Measurements from ENCODE around the gene MS4A3. TPM values are rescaled to one million over a fixed set of nuclear protein-coding genes. Genes with fewer than 3 reads are reported as not detected.
"Not testable (repeated sequence)": the region's sequence is repeated elsewhere in the genome, so short reads cannot be mapped to it uniquely, and the experiment has no call there.

Gene MS4A3
- total RNA-seq (ENCODE audit: insufficient read depth, low replicate concordance) = 7.2 TPM

- no peak for DNase-seq (ENCODE audit: low spot score)
Observed at GRCh38 chr11:60056349-60056969, at the start of gene MS4A3. TSS of gene MS4A3 (plus strand) at chr11:60056665. CDS start at chr11:60061161, 4,496 bp downstream.

DNA sequence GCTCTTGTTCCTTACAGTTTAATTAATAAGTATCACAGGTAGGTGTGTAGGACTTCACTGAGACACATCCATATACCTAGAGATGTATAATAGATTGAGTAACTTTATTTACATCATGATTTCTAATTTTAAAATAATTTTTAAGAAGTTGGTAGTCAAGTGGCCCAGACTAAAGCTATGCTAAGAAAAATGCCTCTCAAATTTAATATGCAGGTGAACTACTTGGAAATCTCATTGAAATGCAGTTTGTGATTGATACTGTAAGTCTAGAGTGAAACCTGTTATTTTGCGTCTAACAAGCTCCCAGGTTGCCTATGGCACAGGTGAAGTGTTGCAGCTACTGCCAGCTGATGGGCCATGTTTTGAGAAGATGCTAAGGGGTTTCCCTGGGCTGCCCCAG, 39.6 kb upstream of the MS4A3 start, which contains the start of gene OOSP4B:
OOSP4B (plus strand) TSS at position 301 of the 400 bp plus-strand sequence.
- no peak for DNase-seq (ENCODE audit: low spot score)

GRCh38 chr11:60018058-60018457, 38.4 kb upstream of the MS4A3 start:
- no peak for DNase-seq (ENCODE audit: low spot score)

DNA sequence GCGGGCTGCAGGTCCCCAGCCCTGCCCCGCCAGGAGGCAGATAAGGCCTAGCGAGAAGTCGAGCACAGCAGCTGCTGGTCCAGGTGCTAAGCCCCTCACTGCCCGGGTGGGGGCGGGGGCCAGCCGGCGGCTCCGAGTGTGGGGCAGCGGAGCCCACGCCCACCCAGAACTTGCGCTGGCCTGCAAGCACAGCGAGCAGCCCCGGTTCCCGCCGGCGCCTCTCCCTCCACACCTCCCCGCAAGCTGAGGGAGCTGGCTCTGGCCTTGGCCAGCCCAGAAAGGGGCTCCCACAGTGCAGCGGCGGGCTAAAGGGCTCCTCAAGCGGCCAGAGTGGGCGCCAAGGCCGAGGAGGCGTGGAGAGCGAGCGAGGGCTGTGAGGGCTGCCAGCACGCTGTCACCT, 36.1 kb upstream of the MS4A3 start:
- not testable (repeated sequence) for DNase-seq (ENCODE audit: low spot score)

DNA sequence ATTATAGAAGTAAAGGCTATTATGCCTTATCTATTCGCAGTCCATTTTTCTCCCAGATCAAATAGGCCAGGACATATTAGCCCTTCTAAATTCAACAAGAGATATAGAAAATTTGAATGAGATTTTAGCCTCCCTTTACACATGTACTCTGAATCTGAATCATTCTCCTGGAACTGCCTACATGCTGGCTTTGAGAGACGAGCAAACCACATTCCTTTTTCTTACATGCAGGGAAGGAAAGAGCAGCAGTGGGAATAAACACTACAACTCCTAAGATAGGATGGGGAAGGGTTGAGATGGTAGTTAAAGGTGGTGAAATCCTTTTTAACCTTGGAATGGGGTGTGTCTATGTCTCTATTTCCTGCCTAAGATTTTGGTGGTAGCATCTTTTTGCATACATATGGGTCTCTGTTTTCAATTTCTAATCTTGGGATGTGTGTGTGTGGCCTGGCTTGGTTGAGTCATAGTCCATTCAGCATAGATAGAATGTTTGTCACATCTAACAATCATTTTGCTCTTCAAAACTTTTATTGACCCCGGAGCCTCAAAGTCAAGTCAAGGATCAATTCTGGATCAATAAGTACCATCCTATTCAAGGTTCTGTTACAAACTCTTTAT, 27.3 kb upstream of the MS4A3 start:
- peak; percentile 14 for DNase-seq (ENCODE audit: low spot score)

DNA sequence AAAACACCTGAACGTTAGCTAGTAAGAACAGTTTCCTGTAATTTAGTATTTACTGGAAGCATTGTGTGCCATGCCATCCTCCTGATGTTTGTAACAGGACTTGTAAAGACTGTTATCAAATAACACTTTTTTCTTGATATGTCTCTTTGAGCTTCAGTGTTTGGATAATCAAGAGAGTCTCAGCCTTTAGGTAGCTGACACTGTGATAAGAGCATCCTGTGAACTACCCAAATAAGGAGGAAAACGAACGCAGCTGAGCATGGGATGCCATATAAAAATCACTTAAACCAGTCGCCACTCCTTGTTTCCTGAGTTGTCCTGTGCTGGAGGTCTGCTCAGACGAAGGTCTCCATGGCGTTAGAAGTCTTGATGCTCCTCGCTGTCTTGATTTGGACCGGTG, 16.4 kb upstream of the MS4A3 start, which contains the start of gene OOSP2:
OOSP2 (plus strand) TSS at position 301 of the 400 bp plus-strand sequence; CDS start at position 352, 51 bp downstream.
- no peak for DNase-seq (ENCODE audit: low spot score)

- not testable (repeated sequence) for DNase-seq (ENCODE audit: low spot score)
Observed at GRCh38 chr11:60050422-60050821, 6.0 kb upstream of the MS4A3 start.

GRCh38 chr11:60050839-60051238, 5.6 kb upstream of the MS4A3 start:
- not testable (repeated sequence) for DNase-seq (ENCODE audit: low spot score)

DNA sequence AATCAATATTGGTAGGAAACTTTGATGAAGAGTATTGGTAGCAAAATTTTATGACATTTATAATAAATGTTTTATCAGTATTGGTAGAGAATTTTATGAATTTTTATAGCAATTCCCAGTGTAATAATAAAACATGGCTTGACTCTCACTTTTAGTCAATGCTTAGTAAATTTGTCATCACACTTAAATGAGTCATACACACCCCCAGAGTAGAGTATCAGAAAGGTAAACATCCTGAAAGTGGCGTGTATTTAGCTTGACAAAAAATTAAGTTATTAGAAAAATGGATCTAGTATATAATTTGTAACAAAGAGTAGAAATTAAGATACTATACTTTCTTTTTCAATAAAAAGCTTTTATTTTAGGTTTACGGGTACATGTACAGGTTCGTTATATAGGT, 2.6 kb downstream of the MS4A3 start:
- DNase-seq (ENCODE audit: low spot score) = no peak

- no peak for DNase-seq (ENCODE audit: low spot score)
Observed at GRCh38 chr11:60059521-60060240, 3.2 kb downstream of the MS4A3 start.

DNA sequence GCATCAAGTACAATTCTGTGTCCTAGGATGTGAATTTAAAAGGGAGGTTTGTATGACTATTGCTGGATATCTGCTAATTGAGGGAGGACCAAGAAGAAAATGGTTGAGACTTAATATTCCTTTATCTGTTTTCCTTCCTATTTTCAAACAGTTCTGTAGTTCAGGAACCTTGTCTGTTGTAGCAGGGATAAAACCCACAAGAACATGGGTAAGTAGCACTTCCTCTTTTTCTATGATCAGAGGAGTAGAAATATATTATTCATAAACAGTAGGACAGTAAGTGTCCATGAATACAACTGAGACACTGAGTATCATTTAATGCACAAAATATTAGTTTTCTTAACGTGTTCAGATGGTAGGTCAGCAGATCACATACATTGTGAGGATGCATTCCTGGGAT, 7.6 kb downstream of the MS4A3 start:
- DNase-seq (ENCODE audit: low spot score) = no peak

GRCh38 chr11:60065801-60066200, 9.3 kb downstream of the MS4A3 start:
- DNase-seq (ENCODE audit: low spot score) = no peak

DNA sequence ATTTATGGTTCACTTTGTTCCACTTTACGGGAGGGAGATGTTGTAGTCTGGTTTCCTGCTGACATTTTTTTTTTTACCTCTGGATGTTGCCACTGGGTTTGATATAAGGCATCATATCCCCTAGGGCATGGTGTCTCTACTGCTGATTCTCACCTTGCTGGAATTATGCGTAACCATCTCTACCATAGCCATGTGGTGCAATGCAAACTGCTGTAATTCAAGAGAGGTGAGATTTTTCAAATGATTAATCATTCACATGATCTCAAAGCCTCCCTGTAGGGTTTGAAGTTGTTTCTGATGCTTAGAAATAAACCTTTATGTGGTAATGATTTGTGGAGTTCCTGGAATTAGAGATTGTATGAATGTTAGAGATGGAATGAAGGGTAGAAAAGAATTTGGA, 13.0 kb downstream of the MS4A3 start:
- no peak for DNase-seq (ENCODE audit: low spot score)

- DNase-seq (ENCODE audit: low spot score) = not testable (repeated sequence)
Observed at GRCh38 chr11:60071644-60072043, 15.2 kb downstream of the MS4A3 start.

DNA sequence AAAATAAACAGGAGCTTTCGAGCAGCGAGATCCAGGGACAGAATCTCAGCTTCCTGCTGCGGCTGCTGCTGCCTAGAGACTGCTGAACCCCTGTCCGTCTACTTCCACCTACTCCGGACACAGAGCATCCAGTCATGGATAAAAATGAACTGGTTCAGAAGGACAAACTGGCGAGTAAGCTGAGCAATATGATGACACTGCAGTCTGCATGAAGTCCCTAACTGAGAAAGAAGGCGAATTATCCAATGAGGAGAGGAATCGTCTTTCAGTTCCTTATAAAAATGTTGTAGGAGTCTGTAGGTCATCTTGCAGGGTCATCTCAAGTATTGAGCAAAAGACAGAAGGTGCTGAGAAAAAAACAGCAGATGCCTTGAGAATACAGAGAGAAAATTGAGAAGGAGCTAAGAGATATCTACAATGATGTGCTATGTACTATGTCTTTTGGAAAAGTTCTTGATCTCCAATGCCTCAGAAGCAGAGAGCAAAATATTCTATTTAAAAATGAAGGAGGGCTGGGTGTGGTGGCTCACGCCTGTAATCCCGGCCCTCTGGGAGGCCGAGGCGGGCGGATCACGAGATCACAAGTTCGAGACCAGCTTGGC, 20.9 kb downstream of the MS4A3 start:
- DNase-seq (ENCODE audit: low spot score) = no peak

DNA sequence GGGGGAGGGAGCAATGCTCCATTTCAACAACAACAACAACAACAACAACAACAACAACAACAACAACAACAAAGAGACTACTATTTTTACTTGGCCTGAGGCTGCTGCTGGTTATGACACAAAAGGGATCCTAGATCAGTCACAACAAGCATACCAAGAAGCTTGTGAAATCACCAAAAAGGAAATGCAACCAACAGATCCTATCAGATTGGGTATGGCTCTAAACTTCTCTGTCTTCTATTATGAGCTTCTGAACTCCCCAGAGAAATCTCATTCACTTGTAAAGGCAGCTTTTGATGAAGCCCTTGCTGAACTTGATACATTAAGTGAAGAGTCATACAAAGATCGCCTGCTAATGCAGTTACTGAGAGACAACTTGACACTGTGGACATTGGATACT, 21.5 kb downstream of the MS4A3 start:
- no peak for DNase-seq (ENCODE audit: low spot score)

DNA sequence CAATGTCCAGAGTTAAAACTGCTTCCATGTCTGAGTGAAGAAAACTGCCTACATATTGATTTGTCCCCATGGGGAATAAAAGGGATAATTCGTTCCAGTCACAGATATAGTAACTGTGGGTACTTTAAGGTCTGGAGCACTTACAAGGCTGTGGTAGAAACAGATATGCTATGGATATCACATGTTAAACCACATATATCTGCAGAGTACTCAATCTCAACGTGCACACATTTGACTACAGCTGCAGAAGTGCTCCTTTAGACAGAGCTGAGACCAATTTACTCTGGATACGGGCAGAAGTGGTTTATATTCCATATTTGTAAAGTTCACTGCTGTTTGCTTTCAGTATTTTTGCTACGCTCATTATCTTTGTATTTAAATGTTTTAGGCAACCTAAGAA, 22.3 kb downstream of the MS4A3 start:
- DNase-seq (ENCODE audit: low spot score) = no peak

DNA sequence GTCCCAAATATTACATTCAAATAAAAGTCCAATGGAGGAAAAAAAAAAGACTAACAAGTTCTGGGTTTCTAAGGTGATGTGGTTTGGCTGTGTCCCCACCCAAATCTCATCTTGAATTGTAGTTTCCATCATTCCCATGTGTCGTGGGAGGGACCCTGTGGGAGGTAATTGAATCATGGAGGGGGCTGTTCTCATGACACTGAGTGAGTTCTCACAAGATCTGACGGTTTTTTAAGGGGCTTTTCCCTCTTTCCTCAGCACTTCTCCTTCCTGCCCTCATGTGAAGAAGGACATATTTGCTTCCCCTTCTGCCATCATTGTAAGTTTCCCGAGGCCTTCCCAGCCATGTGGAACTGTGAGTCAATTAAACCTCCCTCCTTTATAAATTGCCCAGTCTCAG, 24.1 kb downstream of the MS4A3 start:
- DNase-seq (ENCODE audit: low spot score) = no peak

DNA sequence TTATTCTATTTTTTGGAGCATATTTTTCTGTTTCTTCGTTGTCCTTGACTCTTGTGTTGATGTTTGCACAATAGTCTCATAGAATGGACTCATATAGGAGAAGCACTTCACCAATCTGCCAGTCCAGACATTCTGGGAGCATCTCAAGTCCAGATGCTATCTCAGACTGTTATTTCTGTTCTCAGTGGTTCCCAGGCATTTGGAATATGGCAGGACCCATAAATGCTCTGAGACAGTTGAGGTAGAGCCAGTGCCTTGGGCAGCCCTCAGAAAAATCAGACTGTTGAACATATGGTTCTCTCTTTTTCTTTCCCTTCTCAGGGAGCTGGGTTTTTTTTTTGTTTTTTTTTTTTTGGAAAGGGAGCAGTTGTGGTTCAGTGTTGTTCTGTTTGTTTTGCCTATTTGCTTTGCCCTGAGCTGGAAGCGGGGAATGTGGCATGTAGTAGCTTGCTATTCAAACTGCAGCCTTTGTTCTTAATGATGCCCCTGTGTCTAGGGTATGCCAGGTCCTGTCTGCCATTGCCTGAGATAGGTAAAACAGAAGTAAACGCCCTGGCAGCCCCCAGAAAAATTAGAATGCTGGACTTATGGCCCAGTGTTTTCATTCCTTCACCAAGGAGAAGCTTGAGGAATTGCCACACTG, 28.3 kb downstream of the MS4A3 start:
- no peak for DNase-seq (ENCODE audit: low spot score)

DNA sequence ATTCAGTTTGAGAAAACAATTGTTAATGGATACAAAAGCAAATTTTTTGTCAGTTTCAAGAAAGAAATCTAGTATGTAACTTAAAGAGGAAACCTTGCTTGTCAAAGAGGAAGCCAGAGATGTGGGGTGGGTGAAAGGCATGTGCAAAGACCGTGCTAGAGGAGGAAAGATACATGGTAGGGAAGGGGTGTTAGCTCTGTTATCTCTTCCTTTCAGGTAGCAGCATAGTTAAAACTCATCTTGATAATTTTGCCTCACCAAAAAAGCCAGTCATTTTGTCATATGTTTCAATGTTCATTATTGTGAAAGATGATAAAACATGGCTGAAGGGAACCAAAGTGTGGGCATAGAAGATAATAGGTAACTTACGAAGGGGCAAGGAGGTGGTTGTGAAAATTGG, 29.4 kb downstream of the MS4A3 start:
- no peak for DNase-seq (ENCODE audit: low spot score)

- DNase-seq (ENCODE audit: low spot score) = no peak
Observed at GRCh38 chr11:60087239-60087638, 30.8 kb downstream of the MS4A3 start.

DNA sequence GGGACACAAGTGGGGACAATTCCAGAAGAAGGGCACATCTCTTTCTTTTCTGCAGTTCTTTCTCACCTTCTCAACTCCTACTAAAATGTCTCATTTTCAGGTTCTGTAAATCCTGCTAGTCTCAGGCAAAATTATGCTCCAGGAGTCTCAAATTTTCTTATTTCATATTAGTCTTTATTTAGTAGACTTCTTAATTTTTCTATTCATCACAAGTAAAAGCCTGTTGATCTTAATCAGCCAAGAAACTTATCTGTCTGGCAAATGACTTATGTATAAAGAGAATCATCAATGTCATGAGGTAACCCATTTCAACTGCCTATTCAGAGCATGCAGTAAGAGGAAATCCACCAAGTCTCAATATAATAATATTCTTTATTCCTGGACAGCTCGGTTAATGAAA, 31.9 kb downstream of the MS4A3 start, which contains the start of gene MS4A2:
MS4A2 (plus strand) TSS at position 301 of the 400 bp plus-strand sequence. CDS start 102 bp downstream, outside the sequence.
- no peak for DNase-seq (ENCODE audit: low spot score)

Data from umbilical cord (tissue), 2 donors.